Activated CD8-positive, alpha-beta memory T cell treated with anti-CD3 and anti-CD28 coated beads, Interleukin-2, amount 50 U/mL, for 48 hours (primary cell): Measurements from ENCODE around the gene SLC9B2.

Experiments used
- DNase-seq: peaks from one replicate; pipeline ENCODE4 v3.0.0-alpha.2; 2020

SLC9B2 gene

GRCh38 chr4:103075894-103076746, 441 bp downstream of the SLC9B2 start:
- DNase-seq: peak; percentile 84

- DNase-seq: no peak
These were observed 1.1 kb downstream of the SLC9B2 start for GRCh38 chr4:103075435-103075893.

DNA sequence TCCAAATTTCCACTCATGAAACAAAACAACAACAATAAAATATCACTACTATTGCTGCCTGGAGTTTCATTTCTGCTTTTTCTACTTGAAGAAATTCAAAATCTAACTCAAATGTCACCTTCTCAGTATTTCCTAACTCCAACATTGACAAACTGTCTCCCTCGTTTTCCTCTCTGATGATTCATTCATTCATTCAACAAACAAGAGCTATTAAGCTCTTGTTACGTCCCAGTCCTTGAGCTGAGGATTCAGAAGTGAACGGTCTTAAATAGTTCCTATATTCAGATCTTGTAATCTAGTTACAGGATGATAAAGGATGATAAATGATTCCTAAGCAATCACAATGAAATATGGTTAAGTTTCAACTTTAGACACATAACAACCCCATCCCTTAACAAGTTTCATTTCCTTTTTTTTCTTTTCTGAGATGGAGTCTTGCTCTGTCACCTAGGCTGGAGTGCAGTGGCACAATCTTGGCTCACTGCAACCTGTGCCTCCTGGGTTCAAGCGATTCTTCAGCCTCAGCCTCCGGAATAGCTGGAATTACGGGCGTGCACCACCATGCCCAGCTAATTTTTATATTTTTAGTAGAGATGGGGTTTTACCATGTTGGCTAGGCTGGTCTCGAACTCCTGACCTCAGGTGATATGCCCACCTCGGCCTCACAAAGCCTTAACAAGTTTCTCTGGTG, 1.7 kb downstream of the SLC9B2 start:
- DNase-seq: no peak

DNA sequence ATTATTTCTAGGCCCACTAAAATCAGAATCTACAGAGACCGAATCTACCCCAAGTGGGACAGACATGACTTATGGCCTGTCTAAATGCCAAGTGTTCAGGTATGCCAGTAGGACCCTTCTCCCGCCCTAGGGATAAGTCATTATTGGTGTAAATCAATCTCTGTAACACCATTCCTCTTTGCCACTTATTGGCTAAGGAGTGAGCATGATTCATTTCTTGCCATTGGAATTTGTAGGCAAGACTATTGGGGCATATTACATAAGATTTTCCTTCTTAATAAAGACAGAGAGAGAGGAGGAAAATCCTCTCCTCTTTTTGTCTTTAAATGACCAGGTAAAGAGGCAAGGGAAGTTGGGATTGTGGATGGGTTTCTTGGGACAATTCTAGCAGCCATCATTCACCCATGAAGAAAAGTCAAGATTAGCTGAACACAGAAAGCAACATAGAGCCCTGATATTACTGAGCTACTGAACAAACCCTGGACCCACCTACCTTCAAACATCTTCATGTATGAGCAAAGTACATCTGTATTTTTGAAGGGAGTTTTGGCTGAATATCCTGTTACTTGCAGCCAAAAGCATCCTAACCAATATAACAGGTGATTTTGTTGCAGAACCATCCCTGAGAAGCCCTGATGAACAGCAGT, 2.6 kb downstream of the SLC9B2 start:
- no peak for DNase-seq

DNA sequence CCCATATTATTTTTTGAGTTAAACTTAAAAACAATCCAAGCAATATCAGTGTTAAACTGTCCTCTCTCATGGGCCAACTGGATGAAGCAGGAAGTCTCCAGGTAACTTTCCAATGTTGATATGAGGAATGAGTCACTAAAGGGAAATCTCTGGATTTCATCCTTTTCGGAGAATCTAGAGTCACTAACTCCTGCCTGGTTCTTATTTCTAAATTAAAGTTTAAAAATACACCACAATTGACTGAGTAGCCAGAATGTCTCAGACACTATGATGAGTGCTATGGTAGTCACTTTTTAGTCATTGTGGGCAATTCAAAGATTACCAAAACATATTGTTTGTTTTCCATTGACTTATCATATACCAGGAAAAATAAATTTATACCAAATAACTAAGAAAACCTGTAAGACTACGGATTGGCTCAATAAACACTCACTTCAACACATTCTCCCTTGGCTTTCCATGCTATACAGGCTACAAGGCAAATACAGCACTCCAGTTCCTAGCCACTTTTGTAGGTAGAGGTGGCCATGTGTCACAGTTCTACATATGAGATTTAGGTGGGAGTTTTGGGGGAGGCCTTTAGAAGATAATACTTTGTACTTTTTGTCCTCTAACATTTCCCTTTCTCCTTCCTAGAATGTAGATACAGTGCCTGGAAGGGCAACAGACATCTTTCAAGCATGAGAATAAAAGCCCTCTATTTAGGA, 8.6 kb downstream of the SLC9B2 start:
- DNase-seq: no peak

- DNase-seq: no peak
These were observed 16.0 kb downstream of the SLC9B2 start for GRCh38 chr4:103060453-103061148.

DNA sequence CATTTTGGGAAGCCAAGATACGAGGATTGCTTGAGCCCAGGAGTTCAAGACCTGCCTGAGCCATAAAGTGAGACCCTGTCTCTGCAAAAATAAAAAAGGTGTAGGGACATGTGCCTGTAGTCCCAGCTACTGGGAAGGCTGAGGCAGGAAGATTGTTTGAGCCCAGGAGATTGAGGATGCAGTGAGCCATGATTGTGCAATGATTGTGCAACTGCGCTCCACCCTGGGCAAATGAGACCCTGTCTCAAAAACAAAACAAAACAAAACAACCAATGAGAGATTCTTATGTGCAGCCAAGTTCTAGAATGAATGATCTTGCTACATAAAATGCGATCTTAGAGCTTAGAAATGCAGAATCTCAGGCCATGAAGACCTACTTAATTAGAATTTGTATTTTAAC, 22.5 kb downstream of the SLC9B2 start:
- DNase-seq: no peak

- DNase-seq: no peak
These were observed 23.8 kb downstream of the SLC9B2 start for GRCh38 chr4:103052779-103053178.

DNA sequence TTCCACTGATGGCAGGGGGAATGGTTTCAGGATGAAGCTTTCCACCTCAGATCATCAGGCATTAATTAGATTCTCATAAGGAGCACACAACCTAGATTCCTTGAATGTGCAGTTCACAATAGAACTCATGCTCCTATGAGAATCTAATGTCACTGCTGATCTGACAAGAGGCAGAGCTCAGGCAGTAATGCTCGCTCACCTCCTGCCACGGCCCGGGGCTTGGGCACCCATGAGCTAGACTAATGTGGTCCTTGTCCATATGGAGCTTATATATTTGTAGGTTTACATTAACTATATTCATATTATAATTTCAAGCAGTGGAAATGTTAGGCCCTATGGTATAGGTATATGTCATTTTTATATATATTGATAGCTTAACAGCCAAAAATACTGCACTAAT, 24.4 kb downstream of the SLC9B2 start:
- no peak for DNase-seq

GRCh38 chr4:103050736-103051436, 25.7 kb downstream of the SLC9B2 start:
- DNase-seq: no peak

DNA sequence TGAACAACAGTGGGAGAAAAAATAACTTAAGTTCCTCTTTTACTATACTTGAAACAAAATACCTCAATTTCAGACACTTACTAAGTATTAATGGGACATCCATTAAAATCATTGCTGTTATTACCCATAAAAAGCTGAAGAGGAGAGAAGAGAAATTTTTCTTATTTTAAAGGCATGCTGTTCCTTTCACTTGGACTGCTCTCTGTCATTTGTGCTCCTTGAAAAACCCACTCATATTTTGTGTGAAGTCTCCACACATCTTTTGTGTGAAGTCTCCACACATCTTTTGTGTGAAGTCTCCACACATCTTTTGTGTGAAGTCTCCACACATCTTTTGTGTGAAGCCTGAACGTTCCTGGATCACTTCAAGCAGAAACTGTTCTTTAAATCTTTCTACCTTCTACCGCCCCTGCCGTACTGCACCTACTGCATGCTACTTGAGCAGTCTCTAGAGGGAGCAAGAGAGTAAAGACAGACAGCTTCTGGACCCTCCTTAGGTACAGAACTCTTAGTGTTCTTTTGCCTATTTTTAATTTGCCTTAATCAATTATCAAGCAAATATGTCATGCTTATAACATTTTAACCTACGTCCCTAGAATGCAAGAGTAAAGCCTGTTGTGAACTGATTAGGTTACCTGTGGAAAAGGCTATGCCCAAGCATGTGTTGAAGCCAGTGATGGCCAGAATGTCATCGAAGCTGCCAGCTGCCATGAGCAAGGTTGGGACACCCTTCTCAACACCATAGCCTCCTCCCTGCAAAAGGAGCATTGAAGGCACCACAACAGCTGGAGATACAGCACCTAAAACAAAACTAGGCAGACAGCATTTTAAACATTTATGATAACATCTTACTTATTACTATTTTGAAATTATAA, 29.9 kb downstream of the SLC9B2 start:
- DNase-seq: no peak

DNA sequence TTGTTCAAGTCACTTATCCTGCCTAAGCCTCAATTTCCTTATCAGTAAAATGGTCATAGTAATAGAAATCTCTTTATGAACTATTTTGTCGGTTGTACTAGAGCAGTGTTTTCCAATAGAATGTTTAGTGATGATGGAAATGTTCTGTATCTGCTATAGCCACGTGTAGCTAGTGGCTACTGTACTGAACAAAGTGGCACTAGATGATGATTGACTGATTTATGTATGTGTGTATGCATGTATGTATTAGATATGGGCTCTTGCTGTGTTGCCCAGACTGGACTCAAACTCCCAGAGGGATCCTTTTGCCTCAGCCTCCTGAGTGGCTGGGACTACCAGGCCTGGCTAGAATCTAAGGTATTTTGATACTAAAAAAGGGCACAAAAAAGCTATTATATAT, 32.4 kb downstream of the SLC9B2 start:
- DNase-seq: no peak

GRCh38 chr4:103036169-103036568, 40.4 kb downstream of the SLC9B2 start:
- DNase-seq: no peak

GRCh38 chr4:103032574-103032973, 44.0 kb downstream of the SLC9B2 start:
- no peak for DNase-seq

- DNase-seq: no peak
These were observed 45.8 kb downstream of the SLC9B2 start for GRCh38 chr4:103030791-103031190.

DNA sequence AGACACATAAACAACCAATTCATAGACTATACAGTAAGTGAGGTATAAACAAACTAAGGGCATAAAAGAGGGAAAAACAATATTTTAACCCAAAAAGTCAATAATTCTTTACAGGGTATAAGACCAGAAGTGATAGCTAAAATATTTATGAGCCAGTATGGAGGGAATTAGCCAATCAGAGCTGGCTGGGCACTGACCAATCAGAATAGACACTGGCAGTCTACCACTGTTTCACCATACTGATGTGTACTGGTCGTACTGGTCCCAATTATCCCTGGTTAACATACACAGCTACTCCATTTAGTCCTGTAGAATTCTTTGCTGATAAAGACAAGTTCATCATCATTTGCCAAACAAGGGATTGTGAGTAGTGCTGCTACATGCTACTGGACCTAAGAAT, 47.3 kb downstream of the SLC9B2 start:
- no peak for DNase-seq

DNA sequence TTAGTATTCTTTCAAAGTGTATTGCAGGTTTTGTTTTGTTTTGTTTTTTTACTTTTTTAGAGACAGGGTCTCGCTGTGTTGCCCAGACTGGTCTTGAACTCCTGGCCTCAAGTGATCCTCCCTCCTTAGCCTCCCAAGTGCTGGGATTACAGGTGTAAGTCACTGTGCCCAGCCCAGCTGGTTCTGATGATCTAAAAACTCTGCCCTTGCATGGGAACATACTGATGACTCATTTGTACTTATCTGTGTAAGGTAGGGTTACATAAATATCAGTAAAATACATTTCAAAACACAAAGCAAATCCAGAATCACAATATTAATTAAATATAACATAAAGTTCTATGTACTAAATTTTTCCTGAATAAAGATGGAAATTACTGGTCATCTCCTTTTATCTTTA, 49.7 kb downstream of the SLC9B2 start:
- no peak for DNase-seq

- DNase-seq: no peak
These were observed 51.6 kb downstream of the SLC9B2 start for GRCh38 chr4:103024996-103025395.

DNA sequence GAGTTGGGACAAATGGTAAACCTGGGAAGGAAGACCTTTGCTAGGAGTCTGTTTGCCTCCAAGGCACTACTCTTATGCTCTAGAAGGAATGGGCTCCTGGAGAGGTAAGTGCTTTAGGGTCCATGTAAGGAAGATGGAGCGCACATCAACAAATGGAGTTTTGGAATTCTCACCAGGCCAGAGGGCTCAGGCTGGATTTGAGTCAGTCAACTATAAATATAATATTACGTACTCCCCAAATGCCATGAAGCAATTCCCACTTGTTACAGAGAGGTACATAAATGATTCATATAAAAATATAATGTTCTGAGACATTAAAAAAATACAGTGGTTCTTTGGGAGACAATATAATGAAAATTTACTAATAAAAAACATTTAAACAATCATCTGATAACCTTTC, 55.4 kb downstream of the SLC9B2 start:
- no peak for DNase-seq

DNA sequence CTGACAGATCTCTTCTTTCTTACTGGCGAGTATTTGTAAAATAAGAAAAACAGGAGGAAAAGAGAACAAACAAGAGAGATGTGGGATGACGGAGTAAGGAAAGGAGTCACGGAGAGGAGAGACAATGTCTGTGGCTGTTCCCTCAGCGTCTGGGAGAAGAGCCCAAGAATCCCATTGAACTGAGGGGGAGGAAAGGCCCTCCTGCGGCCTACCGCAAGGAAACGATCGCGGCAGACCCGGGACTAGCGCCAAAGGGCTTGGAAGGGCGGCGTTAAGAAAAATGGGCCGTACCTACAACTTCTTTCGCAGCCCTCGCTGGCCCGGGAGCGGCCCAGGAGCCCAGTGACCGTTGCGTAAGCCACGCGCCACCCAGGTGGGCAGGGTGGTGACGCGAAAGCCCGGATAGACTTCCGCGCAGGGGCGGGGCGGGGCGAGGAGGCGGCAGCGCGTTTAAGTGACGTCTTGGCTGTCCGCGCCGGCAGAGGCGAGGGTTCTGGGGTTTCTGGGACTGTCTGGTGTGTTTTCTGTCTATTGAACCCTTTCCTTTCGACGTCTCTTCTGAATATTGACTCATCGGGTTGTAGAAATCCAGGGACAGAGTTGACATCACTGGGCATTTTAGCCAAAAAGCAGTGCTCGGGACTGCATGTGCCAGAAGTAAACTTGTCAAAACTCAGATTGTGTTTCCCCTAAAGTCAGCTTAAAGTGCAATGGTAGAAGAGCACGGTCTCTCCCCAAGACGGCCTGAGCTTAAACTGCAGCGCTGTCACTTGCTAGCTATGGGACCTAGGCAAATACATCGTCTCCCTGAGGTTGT, 57.0 kb downstream of the SLC9B2 start, which contains the start of gene SLC9B1:
Gene SLC9B1, minus strand, starts transcription at position 398 of the 817 bp plus-strand sequence. CDS start 27,994 bp downstream, outside the sequence.
- peak; percentile 96 for DNase-seq
